Heart right ventricle (tissue), 16 donors: ENCODE data around the gene PDIA5. TPM values are rescaled to one million over a fixed set of nuclear protein-coding genes. Genes with fewer than 3 reads are reported as not detected.

Experiments used
- ATAC-seq, 8 donors: fragments of 200-7000 bp; cut with Tn5 transposase; one replicate each; pipeline ENCODE4 v1.9.1; 2020; ENCODE audit warnings: mild to moderate bottlenecking in 8 of 8, moderate library complexity in 8 of 8, moderate number of reproducible peaks in 1 of 8
- DNase-seq, 2 donors: peaks; one replicate each; pipeline ENCODE4 v3.0.0-alpha.2; 2020
- H3K27ac ChIP-seq, 10 donors: fragments of 200-600 bp; sonication (generic) in 2 of 10; one replicate each; pipeline versions ENCODE4 v1.5.0 to v1.8.0; 2020 to 2022; ENCODE audit warnings: mild to moderate bottlenecking in 3 of 10
- H3K27me3 ChIP-seq, 7 donors: fragments of 200-600 bp; one replicate each; pipeline ENCODE4 v1.8.0; 2021 to 2022; ENCODE audit warnings: mild to moderate bottlenecking in 2 of 7
- H3K36me3 ChIP-seq, 9 donors: fragments of 200-600 bp; sonication (generic) in 1 of 9; one replicate each; pipeline versions ENCODE4 v1.5.0 to v1.8.0; 2020 to 2022; ENCODE audit warnings: mild to moderate bottlenecking in 2 of 9
- H3K4me1 ChIP-seq, 9 donors: fragments of 200-600 bp; sonication (generic) in 1 of 9; one replicate each; pipeline versions ENCODE4 v1.5.0 to v1.8.0; 2020 to 2022; ENCODE audit warnings: mild to moderate bottlenecking in 4 of 9
- H3K4me3 ChIP-seq, 10 donors: fragments of 200-600 bp; sonication (generic) in 2 of 10; one replicate each; pipeline versions ENCODE4 v1.5.0 to v1.8.0; 2020 to 2022; ENCODE audit warnings: mild to moderate bottlenecking in 7 of 10, moderate library complexity in 2 of 10
- H3K9me3 ChIP-seq, 11 donors: fragments of 200-600 bp in 10 of 11; sonication (generic) in 2 of 11; one replicate each; pipeline versions ENCODE4 v1.5.0 to v1.8.0; 2013 to 2022; ENCODE audit warnings: mild to moderate bottlenecking in 2 of 11, control low read depth in 1 of 11, moderate library complexity in 1 of 11
- CTCF ChIP-seq, 9 donors: fragments of 200-600 bp; sonication (generic) in 2 of 9; IDR thresholded peaks; one replicate each; pipeline versions ENCODE4 v1.5.0 to v1.8.0; 2021 to 2022; ENCODE audit warnings: antibody characterized with exemption in 9 of 9, mild to moderate bottlenecking in 5 of 9, moderate library complexity in 1 of 9
- WGBS, 2 donors: extraction: QIAGEN DNeasy Blood & Tissue Kit; methylation state at CpG; one replicate each; pipeline ENCODE4 v1.1.7; 2013; ENCODE audit warnings: inconsistent platforms in 1 of 2; 5-methylcytosine and 5-hydroxymethylcytosine counted together
- intact Hi-C, 10 donors: fragments of 100-400 bp; cut with DNase I; formaldehyde crosslinking; loops; one replicate each; pipeline versions ENCODE4 v1.11.1 to v1.14.2; 2022
- polyA plus RNA-seq, 2 donors: library from polyadenylated mRNA; stranded (reverse); fragments of 200-250 nt; gene quantifications; one replicate each; pipeline ENCODE4 v1.2.3, GENCODE V29; 2013
- total RNA-seq, 10 donors: library from RNA; stranded (reverse); fragmentation: NEBNext Ultra II Directional in 3 of 10; extraction: Animal tissue kit (Norgen Biotek cat#: 25700) in 3 of 10; gene quantifications; one replicate each; pipeline versions ENCODE4 v1.2.1 to v1.2.4, GENCODE V29; 2021 to 2023
- donor health status: Arrhythmogenic right ventricular cardiomyopathy.
- donor health status: ischemic (EF 13 %, LVEDD 7.1; RV severe dilation, severe dysfunction).
- donor health status: healthy with polysubstance abuse.
- donor health status: DM: no; HTN: yes; CAD: no.
- donor health status: DM: no; HTN: no; CAD: no.
- donor health status: ischemic (EF 25% LVEDD 6.9; RV normal size, moderate dysfunction).
- donor health status: ischemic (EF 25% LVEDD 5.7; RV mildly dilated, moderate dysfunction).
- donor health status: healthy.
- donor health status: DM: yes; HTN: yes; CAD: no.
- donor health status: Ischemic cardiomyopathy.
- donor health status: ischemic (EF 35%, LVEDD 5.7; RV mildly dilated, moderate dysfunction).
- donor health status: nonischemic (EF 11% LVEDD 7.7; RV severe dilation, severe dysfunction).
- donor health status: DM: yes; HTN: yes; CAD: no.
- donor health status: PGD.
- donor health status: ischemic (EF 29% LVEDD 5.4; RV normal size, mild dysfunction).
- donor health status: nonischemic (EF 23%, LVEDD 6.1; RV moderate dilation, normal function).

The PDIA5 gene
- total and polyA plus RNA-seq, 12 donors, result 4.2 to 14.6 (median 6.3) TPM

DNA sequence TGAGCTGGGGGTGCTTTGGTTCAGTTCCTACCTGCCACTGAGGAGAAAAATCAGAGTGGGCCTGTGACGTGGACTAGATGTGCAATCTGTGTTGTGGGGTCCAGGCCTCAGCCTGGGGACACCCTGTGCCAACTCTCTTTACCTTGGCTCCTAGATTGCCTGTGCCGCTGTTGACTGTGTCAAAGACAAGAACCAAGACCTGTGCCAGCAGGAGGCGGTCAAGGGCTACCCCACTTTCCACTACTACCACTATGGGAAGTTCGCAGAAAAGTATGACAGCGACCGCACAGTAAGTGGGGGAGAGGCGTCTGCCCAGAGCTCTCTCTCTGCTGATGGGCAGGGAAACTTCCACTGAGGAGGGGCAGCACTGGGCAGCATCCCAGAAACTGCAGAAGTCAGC, 94.3 kb downstream of the PDIA5 start:
- Histone ChIP-seq H3K36me3 (peaks cover 0 to 86% (median 36%) of the 10 kb centered on the region in 9 donors), H3K9me3 (peaks cover 0 to 6% (median 0%) of the 10 kb centered on the region in 11 donors), H3K4me1 (peaks cover 0 to 16% (median 7%) of the 10 kb centered on the region in 9 donors), H3K27me3 (no peaks in the 10 kb centered on the region), H3K27ac (no peak overlapping the region), H3K4me3 (no peak overlapping the region)
- 95 to 99% methylated on average over 7 of the region's 7 CpGs for WGBS, 2 donors
- DNase-seq, result no peak
- ATAC-seq, result no peak
- intact Hi-C loops, result loop anchor here in 1 of 10 donors (10.0 kb wide), 1 partner anchor 1066 kb away; no protein-coding TSS in a partner anchor
- TF ChIP-seq CTCF (IDR thresholded peaks at IDR 0.05), result no peak

DNA sequence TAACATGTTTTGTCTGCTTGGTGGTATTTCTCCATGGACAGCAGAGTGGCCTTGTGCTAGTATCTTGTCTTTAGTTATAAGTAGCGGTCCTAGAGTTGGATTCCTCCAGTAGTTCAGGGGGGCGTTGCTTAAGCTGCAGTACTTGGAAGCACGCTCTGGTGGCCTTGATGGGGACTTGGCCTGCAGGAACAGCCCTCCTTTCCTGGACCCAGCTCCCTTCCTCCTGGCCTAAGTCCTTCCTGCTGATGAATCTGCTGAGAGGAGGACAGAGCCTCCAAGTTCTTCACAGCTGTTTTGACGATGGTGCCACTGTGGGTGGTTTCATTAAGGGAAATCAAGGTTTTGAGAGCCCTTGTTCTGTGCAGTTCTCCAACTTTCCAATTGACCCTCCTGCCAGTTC, 96.3 kb downstream of the PDIA5 start:
- intact Hi-C loops, result loop anchor here in 1 of 10 donors (10.0 kb wide), 1 partner anchor 1068 kb away; no protein-coding TSS in a partner anchor
- ATAC-seq (no peak), DNase-seq (no peak)
- peaks cover 0 to 1% (median 0%) of the 10 kb centered on the region in 9 donors for H3K4me1 ChIP-seq
- H3K36me3 ChIP-seq, result peaks cover 0 to 95% (median 36%) of the 10 kb centered on the region in 9 donors
- no peak overlapping the region for H3K27ac ChIP-seq
- no peaks in the 10 kb centered on the region for H3K27me3 ChIP-seq
- WGBS, 2 donors, result 91 to 94% methylated on average over 4 of the region's 4 CpGs
- peaks cover 0 to 12% (median 0%) of the 10 kb centered on the region in 11 donors for H3K9me3 ChIP-seq
- no peak overlapping the region for H3K4me3 ChIP-seq
- TF ChIP-seq CTCF (IDR thresholded peaks at IDR 0.05), result no peak

- no peak for ATAC-seq
- Histone ChIP-seq H3K27ac (no peak overlapping the region), H3K9me3 (peaks cover 0 to 12% (median 0%) of the 10 kb centered on the region in 11 donors), H3K36me3 (peaks cover 0 to 90% (median 36%) of the 10 kb centered on the region in 9 donors), H3K27me3 (no peaks in the 10 kb centered on the region), H3K4me3 (no peak overlapping the region), H3K4me1 (no peaks in the 10 kb centered on the region)
- WGBS, 2 donors, result 95 to 100% methylated on average over 1 of the region's 1 CpG
- intact Hi-C loops, result loop anchor here in 1 of 10 donors (10.0 kb wide), 1 partner anchor 1070 kb away; no protein-coding TSS in a partner anchor
- TF ChIP-seq CTCF (IDR thresholded peaks at IDR 0.05), result no peak
- no peak for DNase-seq
Observed at GRCh38 chr3:123165163-123165562, 98.3 kb downstream of the PDIA5 start.

DNA sequence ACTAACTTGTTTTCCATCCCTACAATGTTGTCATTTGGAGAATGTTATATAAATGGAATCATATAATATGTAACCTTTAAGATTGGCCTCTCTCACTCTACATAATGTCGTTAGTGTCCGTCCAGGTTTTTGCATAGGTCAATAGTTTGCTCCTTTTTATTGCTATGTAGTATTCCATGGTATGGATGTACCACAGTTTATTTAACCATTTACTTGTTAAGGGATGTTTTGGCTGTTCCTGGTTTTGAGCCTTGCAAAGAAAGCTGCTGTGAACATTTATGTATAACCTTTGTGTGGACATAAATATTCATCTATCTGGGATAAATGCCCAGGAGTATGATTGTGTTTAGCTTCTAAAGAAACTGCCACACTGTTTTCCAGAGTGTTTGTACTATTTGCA, 100.9 kb downstream of the PDIA5 start:
- ATAC-seq (no peak), DNase-seq (no peak)
- peaks cover 0 to 12% (median 0%) of the 10 kb centered on the region in 11 donors for H3K9me3 ChIP-seq
- no peak overlapping the region for H3K27ac ChIP-seq
- no peak for TF ChIP-seq CTCF (IDR thresholded peaks at IDR 0.05)
- 98 to 100% methylated on average over 2 of the region's 2 CpGs for WGBS, 2 donors
- intact Hi-C loops, result loop anchor here in 1 of 10 donors (10.0 kb wide), 1 partner anchor 1073 kb away; no protein-coding TSS in a partner anchor
- H3K36me3 ChIP-seq, result peaks cover 0 to 65% (median 20%) of the 10 kb centered on the region in 9 donors
- no peaks in the 10 kb centered on the region for H3K27me3 ChIP-seq
- no peaks in the 10 kb centered on the region for H3K4me1 ChIP-seq
- no peak overlapping the region for H3K4me3 ChIP-seq
